GM12864 (cell line): ENCODE results near the gene CLIP4.

Source experiments
- DNase-seq: peaks from one replicate; pipeline ENCODE4 v3.0.0-alpha.2; 2011; ENCODE audit warnings: low read depth
- H3K4me3 ChIP-seq: 2 replicates; pipeline ENCODE4 v1.5.1; 2011; ENCODE audit warnings: mild to moderate bottlenecking, low read depth, low read length, control low read depth
- CTCF ChIP-seq: IDR thresholded peaks from 2 replicates; pipeline ENCODE4 v1.5.1; 2011; ENCODE audit warnings: low read depth, mild to moderate bottlenecking, moderate library complexity, low read length, control low read depth, inconsistent platforms; ENCODE audit errors: missing control alignments

Gene CLIP4

DNA sequence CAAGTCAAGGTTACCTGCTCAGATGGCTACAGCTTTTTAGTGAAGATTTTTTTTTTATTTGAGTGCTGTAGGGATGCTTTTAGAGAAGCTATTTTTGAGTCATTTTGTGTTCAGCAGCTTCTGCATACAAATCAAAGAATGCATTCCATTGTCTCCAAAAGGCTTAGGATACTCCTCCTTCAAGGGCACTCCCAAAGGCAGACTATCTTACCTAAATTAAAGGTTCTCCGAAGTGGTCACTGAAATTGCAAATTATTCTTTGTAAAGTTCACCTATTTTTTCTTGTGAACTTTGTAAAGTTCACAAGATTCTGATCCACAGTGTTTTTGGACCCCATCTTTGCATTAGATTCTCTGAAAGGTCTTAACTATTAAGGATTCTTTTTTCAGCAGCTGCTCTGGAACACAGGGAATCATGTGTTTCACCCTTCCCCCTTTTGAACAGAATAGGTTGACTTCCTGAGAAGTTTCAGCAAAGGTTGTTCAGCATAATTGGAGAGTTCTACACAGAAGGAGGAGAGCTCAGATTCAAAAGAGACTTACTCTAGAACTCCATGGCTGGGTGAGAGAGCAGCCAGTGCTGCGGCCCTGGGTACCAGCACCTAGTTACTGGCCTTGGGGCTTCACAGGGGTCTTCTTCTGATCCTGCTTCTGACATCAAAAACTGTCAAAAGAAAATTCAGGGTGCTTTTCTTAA, 14.5 kb downstream of the CLIP4 start:
- no peak for TF ChIP-seq CTCF
- DNase-seq = no peak
- no peak overlapping the region; the same call in 1 of the 2 replicates for H3K4me3 ChIP-seq

DNA sequence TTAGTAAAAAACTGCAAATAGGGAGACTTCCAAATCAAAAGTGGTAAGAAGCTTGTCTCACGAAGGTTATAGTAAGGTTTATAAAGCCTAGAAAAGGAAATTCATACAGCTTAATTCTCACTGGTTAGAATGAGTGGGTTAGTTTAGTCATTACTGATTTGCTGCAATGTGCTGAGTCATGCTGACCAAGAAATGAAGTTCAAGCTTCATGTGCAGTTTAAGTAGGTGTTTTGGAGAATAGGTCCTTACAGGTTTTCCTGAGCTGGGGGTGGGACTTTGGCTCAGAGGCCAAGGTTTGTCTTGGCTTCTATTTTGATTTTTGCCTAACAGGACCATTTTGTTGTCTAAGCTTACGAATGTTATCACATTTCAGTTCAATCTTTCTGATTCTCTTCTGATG, 15.1 kb downstream of the CLIP4 start:
- peak; percentile 62 for DNase-seq
- no peak overlapping the region for H3K4me3 ChIP-seq
- no peak for TF ChIP-seq CTCF

DNA sequence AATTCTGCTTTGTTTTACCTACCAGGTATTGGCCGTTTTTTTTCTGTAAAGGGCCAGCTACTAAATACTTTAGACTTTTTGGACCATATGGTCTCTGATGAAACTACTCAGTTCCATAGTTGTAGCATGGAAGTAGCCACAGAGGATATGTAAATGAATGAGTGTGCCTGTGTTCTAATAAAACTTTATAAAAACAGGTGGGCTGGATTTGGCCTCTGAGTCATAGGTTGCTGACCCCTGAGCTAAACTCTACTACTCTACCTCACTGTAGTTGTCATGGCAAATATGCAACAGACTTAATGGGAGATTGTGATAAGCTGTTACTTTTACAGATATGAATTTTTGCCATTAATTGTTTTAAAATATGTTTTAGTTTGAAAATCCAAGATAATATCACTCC, 19.7 kb downstream of the CLIP4 start:
- TF ChIP-seq CTCF = no peak
- DNase-seq = no peak
- no peak overlapping the region for H3K4me3 ChIP-seq

DNA sequence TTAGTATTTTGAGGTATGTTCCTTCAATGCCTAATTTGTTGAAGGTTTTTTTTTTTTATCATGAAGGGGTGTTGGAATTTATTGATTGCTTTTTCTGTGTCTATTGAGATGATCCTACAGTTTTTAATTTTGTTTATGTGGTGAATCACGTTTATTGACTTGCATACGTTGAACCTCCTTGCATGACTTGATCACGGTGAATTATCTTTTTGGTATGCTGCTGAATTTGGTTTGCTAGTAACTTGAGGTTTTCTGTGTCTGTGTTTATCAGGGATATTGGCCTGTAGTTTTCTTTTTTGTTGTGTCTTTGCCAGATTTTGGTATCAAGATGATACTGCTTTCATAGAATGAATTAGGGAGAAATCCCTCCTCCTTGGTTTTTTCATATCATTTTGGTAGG, 23.9 kb downstream of the CLIP4 start:
- H3K4me3 ChIP-seq = no peak overlapping the region
- DNase-seq = no peak
- no peak for TF ChIP-seq CTCF

DNA sequence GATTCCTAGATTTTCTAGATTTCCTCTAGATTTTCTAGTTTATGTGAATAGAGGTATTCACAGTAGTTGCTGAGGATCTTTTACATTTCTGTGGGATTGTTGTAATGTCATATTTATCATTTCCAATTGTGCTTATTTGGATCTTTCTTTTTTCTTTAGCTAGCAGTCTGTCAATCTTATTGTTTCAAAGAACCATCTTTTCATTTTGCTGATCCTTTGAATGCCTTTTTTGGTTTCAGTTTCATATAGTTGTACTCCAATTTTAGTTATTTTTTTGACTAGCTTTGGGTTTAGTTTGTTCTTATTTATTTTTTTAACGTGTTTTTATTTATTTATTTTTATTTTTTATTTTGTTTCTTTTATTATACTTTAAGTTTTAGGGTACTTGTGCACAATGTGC, 24.5 kb downstream of the CLIP4 start:
- TF ChIP-seq CTCF = no peak
- no peak overlapping the region for H3K4me3 ChIP-seq
- DNase-seq = no peak

DNA sequence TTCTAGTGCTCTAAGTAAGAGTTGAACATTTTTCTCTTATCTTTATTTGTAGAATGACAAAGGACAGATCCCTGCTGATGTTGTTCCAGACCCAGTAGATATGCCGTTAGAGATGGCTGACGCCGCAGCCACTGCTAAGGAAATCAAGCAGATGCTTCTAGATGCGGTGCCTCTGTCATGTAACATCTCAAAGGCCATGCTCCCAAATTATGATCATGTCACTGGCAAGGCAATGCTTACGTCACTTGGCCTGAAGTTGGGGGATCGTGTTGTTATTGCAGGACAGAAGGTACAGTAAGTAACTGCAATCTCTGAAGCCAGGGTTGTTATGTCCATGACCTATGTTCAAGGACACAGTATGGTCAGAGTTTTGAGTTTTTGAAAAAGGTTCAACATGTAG, 28.4 kb downstream of the CLIP4 start:
- no peak for TF ChIP-seq CTCF

GRCh38 chr2:29146197-29146596, 31.0 kb downstream of the CLIP4 start:
- TF ChIP-seq CTCF = no peak
- DNase-seq = no peak
- H3K4me3 ChIP-seq = no peak overlapping the region

More for the DNA sequence above, 28.4 kb downstream of the CLIP4 start:
- DNase-seq = no peak
- no peak overlapping the region for H3K4me3 ChIP-seq
